Motor neuron (in vitro differentiated cells): ENCODE measurements around the gene INPP5D. TPM values are rescaled to one million over a fixed set of nuclear protein-coding genes. Genes with fewer than 3 reads are reported as not detected.

Experiments used
- ATAC-seq, 8 experiments: fragments of 200-7000 bp; cut with Tn5 transposase; replicated peaks in 6 of 8; 2 replicates each; pipeline ENCODE4 v1.8.0; 2021; ENCODE audit warnings: mild to moderate bottlenecking in 8 of 8, moderate library complexity in 8 of 8
- H3K27ac ChIP-seq, 2 donors: fragments of 250-450 bp; sonication (Bioruptor Pico); 2 replicates each; pipeline ENCODE4 v1.9.0; 2021; ENCODE audit warnings: antibody characterized with exemption in 2 of 2, mild to moderate bottlenecking in 2 of 2, moderate library complexity in 1 of 2
- H3K4me1 ChIP-seq, 2 donors: fragments of 250-450 bp; sonication (Bioruptor Pico); replicated peaks in 1 of 2; 2 replicates each; pipeline ENCODE4 v1.6.1; 2021; ENCODE audit warnings: antibody characterized with exemption in 2 of 2, mild to moderate bottlenecking in 2 of 2, moderate library complexity in 1 of 2
- H3K4me3 ChIP-seq, 5 donors: fragments of 250-450 bp; sonication (Bioruptor Pico); 2 replicates each; pipeline ENCODE4 v1.9.0; 2021; ENCODE audit warnings: antibody characterized with exemption in 5 of 5, mild to moderate bottlenecking in 5 of 5, moderate library complexity in 4 of 5
- WGBS, 10 experiments: fragments of 450-650 bp; shearing (Covaris generic); methylation state at CpG; one replicate each; pipeline ENCODE4 v1.0.0; 2022; 5-methylcytosine and 5-hydroxymethylcytosine counted together
- in situ Hi-C, 9 experiments: fragments of 400-800 bp; cut with MboI; loops; one replicate each; pipeline ENCODE4 v1.15.0; 2021; ENCODE audit warnings: low sequenced_read_pairs in 9 of 9, low pct_unique_long_range_greater_than_20kb in 2 of 9; ENCODE audit not compliant: unreplicated experiment in 9 of 9
- total RNA-seq, 8 experiments: library from RNA; unstranded; fragments of 300-600 nt; gene quantifications; 2 replicates each; pipeline versions ENCODE4 v1.2.3 to v1.2.4, GENCODE V29; 2022

The INPP5D gene
- total RNA-seq, 8 experiments from 2014 or later = 2.0 to 8.5 (median 3.8) TPM

- Histone ChIP-seq H3K4me1 (peaks cover 2 to 8% of the 10 kb centered on the region in 2 donors), H3K4me3 (no peak overlapping the region), H3K27ac (no peak overlapping the region)
- ATAC-seq = no peak
- WGBS, 10 experiments = 40 to 100% (median 79%) methylated on average over 2 to 14 of the region's 18 CpGs; no CpG with 5 or more reads in 3 of the 10 experiments
- in situ Hi-C loops = no loop called here
Observed at GRCh38 chr2:233163486-233164103, 103.5 kb downstream of the INPP5D start.

GRCh38 chr2:233164128-233164635 is 104.0 kb downstream of the INPP5D start:
- Histone ChIP-seq H3K4me1 (peaks cover 7 to 8% of the 10 kb centered on the region in 2 donors), H3K4me3 (no peak overlapping the region), H3K27ac (no peak overlapping the region)
- in situ Hi-C loops = no loop called here
- ATAC-seq = no peak
- WGBS, 10 experiments = 20 to 100% (median 57%) methylated on average over 1 to 7 of the region's 17 CpGs; no CpG with 5 or more reads in 4 of the 10 experiments

GRCh38 chr2:233164967-233165366 is 104.8 kb downstream of the INPP5D start:
- H3K27ac ChIP-seq = no peak overlapping the region
- H3K4me1 ChIP-seq = peaks cover 7 to 8% of the 10 kb centered on the region in 2 donors
- ATAC-seq = no peak
- in situ Hi-C loops = no loop called here
- no peak overlapping the region for H3K4me3 ChIP-seq
- WGBS, 10 experiments = 0 to 100% (median 88%) methylated on average over 1 to 3 of the region's 4 CpGs; no CpG with 5 or more reads in 4 of the 10 experiments

DNA sequence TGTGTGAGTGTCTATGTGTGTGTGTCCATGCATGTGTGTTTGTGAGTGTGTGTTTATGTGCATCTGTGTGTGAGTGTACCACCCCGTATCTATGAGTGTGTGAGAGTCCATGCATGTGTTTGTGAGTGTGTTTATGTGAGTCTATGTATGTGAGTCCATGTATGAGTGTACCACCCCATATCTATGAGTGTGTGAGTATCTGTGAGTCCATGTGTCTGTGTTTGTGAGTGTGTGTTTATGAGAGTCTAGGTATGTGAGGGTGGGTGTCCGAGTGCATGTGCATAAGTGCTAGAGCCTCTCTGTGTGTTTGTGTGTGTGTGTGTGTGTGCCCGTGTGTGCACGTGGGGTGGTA is 105.4 kb downstream of the INPP5D start:
- Histone ChIP-seq H3K4me1 (peaks cover 7 to 8% of the 10 kb centered on the region in 2 donors), H3K4me3 (no peak overlapping the region), H3K27ac (no peak overlapping the region)
- ATAC-seq = peak in 2 of 8 experiments; percentile 1 to 4
- in situ Hi-C loops = no loop called here
- WGBS, 10 experiments = 0 to 93% (median 60%) methylated on average over 1 to 4 of the region's 4 CpGs; no CpG with 5 or more reads in 3 of the 10 experiments

- ATAC-seq = peak; percentile 39 to 89 (median 64)
- Histone ChIP-seq H3K27ac (no peak overlapping the region), H3K4me3 (no peak overlapping the region), H3K4me1 (peaks cover 7 to 8% of the 10 kb centered on the region in 2 donors)
- in situ Hi-C loops = no loop called here
- WGBS, 10 experiments = 55 to 77% (median 73%) methylated on average over 1 to 8 of the region's 19 CpGs; no CpG with 5 or more reads in 6 of the 10 experiments
Observed at GRCh38 chr2:233165895-233166661, 105.9 kb downstream of the INPP5D start.

DNA sequence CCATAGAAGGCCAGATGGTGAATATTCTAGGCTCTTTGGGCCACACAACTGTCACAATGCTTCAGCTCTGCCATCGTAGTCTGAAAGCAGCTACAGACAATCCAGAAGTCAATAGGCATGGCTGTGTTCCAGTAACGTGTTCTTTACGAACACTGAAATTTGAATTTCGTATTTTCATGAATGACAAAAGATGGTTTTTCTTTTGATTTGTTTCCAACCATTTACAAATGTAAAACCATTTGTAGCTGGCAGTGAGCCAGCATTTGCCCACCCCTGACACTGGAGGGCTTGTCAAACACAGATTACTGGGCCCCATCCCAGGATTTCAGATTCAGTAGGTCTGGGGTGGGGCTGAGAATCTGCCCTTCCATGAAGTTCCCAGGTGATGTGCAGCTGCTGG is 108.3 kb downstream of the INPP5D start:
- in situ Hi-C loops = no loop called here
- ATAC-seq = peak in 3 of 8 experiments; percentile 32 to 56 (median 36)
- peaks cover 7 to 8% of the 10 kb centered on the region in 2 donors for H3K4me1 ChIP-seq
- no peak overlapping the region for H3K27ac ChIP-seq
- H3K4me3 ChIP-seq = no peak overlapping the region
- WGBS, 10 experiments = 15 to 80% (median 50%) methylated on average over 1 to 4 of the region's 4 CpGs; no CpG with 5 or more reads in 1 of the 10 experiments

- peak in 1 of 8 experiments; percentile 15 for ATAC-seq
- in situ Hi-C loops = no loop called here
- WGBS, 10 experiments = 60 to 90% (median 83%) methylated on average over 1 to 4 of the region's 11 CpGs; no CpG with 5 or more reads in 6 of the 10 experiments
Observed at GRCh38 chr2:233168919-233169318, 108.8 kb downstream of the INPP5D start.

DNA sequence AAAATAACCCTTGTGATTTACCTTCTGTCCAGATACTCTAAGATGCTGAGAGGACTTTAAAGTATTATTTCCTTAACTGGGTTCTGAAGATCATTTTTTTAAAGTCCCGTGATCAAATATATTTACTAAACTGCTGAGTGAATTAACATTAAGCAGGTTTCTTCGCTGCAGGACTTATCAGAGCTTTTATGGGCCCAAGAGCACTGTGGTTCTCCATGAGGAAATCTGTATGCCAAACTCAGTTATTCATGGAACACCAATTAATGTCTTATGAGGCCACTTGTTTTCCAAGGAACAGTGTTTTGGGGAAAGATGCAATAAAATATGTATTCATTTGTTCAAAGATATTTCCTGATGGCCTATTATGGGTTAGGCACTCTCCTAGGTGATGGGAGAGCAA is 111.2 kb downstream of the INPP5D start:
- 40 to 100% (median 92%) methylated on average over 1 to 2 of the region's 2 CpGs; no CpG with 5 or more reads in 1 of the 10 experiments for WGBS, 10 experiments
- Histone ChIP-seq H3K4me1 (peaks cover 6 to 7% of the 10 kb centered on the region in 2 donors), H3K4me3 (no peak overlapping the region), H3K27ac (no peak overlapping the region)
- no peak for ATAC-seq
- in situ Hi-C loops = no loop called here

More at GRCh38 chr2:233168919-233169318, 108.8 kb downstream of the INPP5D start:
- peaks cover 7 to 11% of the 10 kb centered on the region in 2 donors for H3K4me1 ChIP-seq
- no peak overlapping the region for H3K27ac ChIP-seq
- no peak overlapping the region for H3K4me3 ChIP-seq

GRCh38 chr2:233173115-233173514 is 113.0 kb downstream of the INPP5D start:
- in situ Hi-C loops = no loop called here
- WGBS, 10 experiments = 83 to 100% (median 97%) methylated on average over 1 to 7 of the region's 7 CpGs; no CpG with 5 or more reads in 1 of the 10 experiments
- H3K4me3 ChIP-seq = no peak overlapping the region
- peaks cover 5 to 6% of the 10 kb centered on the region in 2 donors for H3K4me1 ChIP-seq
- no peak for ATAC-seq
- no peak overlapping the region for H3K27ac ChIP-seq

- Histone ChIP-seq H3K4me1 (peaks cover 0 to 3% of the 10 kb centered on the region in 2 donors), H3K4me3 (no peak overlapping the region), H3K27ac (no peak overlapping the region)
- WGBS, 10 experiments = 21 to 93% (median 52%) methylated on average over 1 to 7 of the region's 7 CpGs; no CpG with 5 or more reads in 2 of the 10 experiments
- ATAC-seq = peak in 7 of 8 experiments; percentile 30 to 97 (median 76)
- in situ Hi-C loops = no loop called here
Observed at GRCh38 chr2:233174137-233174536, 114.0 kb downstream of the INPP5D start.

GRCh38 chr2:233178994-233179847 is 119.1 kb downstream of the INPP5D start:
- in situ Hi-C loops = no loop called here
- no peak for ATAC-seq
- 27 to 100% (median 75%) methylated on average over 1 to 7 of the region's 14 CpGs; no CpG with 5 or more reads in 3 of the 10 experiments for WGBS, 10 experiments
- Histone ChIP-seq H3K27ac (no peak overlapping the region), H3K4me3 (no peak overlapping the region), H3K4me1 (peaks cover 0 to 3% of the 10 kb centered on the region in 2 donors)

DNA sequence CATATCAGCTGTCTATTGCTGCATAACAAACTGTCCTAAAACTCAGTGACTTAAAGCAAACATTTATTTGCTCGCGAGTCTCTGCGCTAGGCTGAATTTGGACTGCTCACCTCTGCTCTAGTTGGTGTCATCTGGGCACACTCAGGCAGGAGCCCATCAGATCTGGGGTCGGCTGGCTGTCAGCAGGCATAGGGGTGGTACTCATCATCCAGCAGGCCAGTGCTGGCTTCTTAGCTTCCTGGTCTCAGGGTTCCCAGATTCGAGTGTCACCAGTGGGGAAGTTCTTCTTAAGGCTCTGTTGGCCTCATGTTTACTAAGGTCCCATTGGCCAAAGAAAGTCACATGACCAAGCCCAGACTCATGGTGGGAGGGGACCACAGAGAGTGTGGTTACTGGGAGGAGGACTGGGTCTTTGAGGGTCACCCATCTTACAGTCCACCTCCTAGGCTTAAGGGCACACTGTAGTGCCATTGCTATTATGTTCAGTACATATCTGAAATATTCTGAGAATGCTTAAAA is 119.8 kb downstream of the INPP5D start:
- Histone ChIP-seq H3K4me3 (no peak overlapping the region), H3K4me1 (peaks cover 0 to 3% of the 10 kb centered on the region in 2 donors), H3K27ac (no peak overlapping the region)
- 79 to 100% (median 100%) methylated on average over 1 to 4 of the region's 5 CpGs; no CpG with 5 or more reads in 3 of the 10 experiments for WGBS, 10 experiments
- in situ Hi-C loops = no loop called here
- ATAC-seq = no peak
